OCI-LY3 (cell line): Measurements from ENCODE around the gene MAP4.

Experiments
- H2AFZ ChIP-seq: fragments of 200-600, 300-600 bp; shearing (Covaris generic); 2 replicates; pipeline ENCODE4 v1.6.0; 2014; ENCODE audit warnings: antibody characterized with exemption, low read depth, low read length
- H3K27ac ChIP-seq: fragments of 200-600, 300-600 bp; sonication (generic); 2 replicates; pipeline ENCODE4 v1.5.1; 2014; ENCODE audit warnings: mild to moderate bottlenecking, low read length, moderate library complexity, mixed read lengths
- H3K27me3 ChIP-seq: fragments of 200-600, 300-600 bp; sonication (generic); 2 replicates; pipeline ENCODE4 v1.6.1; 2014; ENCODE audit warnings: low read depth, low read length, mixed read lengths
- H3K36me3 ChIP-seq: fragments of 200-600, 300-600 bp; sonication (generic); replicated peaks from 2 replicates; pipeline ENCODE3; 2014; ENCODE audit warnings: low read depth, low read length, mixed read lengths
- H3K4me1 ChIP-seq: fragments of 300-600, 200-600 bp; sonication (generic); 2 replicates; pipeline ENCODE4 v1.6.1; 2014; ENCODE audit warnings: low read length, mixed read lengths
- H3K4me2 ChIP-seq: fragments of 200-600, 300-600 bp; sonication (generic); 2 replicates; pipeline ENCODE4 v1.6.1; 2014; ENCODE audit warnings: low read length, mixed read lengths
- H3K4me3 ChIP-seq: fragments of 300-600, 200-600 bp; sonication (generic); 2 replicates; pipeline ENCODE4 v1.5.1; 2014; ENCODE audit warnings: antibody characterized with exemption, mild to moderate bottlenecking, low read length, moderate library complexity
- H3K79me2 ChIP-seq: fragments of 300-600, 200-600 bp; shearing (Covaris generic); 2 replicates; pipeline ENCODE4 v1.6.1; 2014; ENCODE audit warnings: mild to moderate bottlenecking, low read length, mixed read lengths
- H3K9ac ChIP-seq: fragments of 300-600, 200-600 bp; shearing (Covaris generic); 2 replicates; pipeline ENCODE4 v1.6.0; 2014; ENCODE audit warnings: mild to moderate bottlenecking, low read length, moderate library complexity
- H3K9me3 ChIP-seq: fragments of 200-600, 300-600 bp; shearing (Covaris generic); 2 replicates; pipeline ENCODE4 v1.6.1; 2014; ENCODE audit warnings: low read length, mixed read lengths; ENCODE audit not compliant: insufficient read depth
- H4K20me1 ChIP-seq: fragments of 200-600, 300-600 bp; sonication (generic); 2 replicates; pipeline ENCODE4 v1.6.1; 2016; ENCODE audit warnings: low read length, mixed read lengths; ENCODE audit not compliant: insufficient read depth
- EZH2phosphoT487 ChIP-seq: fragments of 200-600 bp; shearing (Covaris generic); IDR thresholded peaks from 2 replicates; pipeline ENCODE4 v1.6.1; 2018; ENCODE audit warnings: antibody characterized with exemption, mixed run types, low read depth
- TF ChIP-seq, protein P1 (sequence below): fragments of 200-600, 300-600 bp; sonication (generic); IDR thresholded peaks from 2 replicates; pipeline ENCODE4 v1.5.1; 2014; ENCODE audit warnings: antibody characterized with exemption, low read length, low read depth

Gene MAP4

DNA sequence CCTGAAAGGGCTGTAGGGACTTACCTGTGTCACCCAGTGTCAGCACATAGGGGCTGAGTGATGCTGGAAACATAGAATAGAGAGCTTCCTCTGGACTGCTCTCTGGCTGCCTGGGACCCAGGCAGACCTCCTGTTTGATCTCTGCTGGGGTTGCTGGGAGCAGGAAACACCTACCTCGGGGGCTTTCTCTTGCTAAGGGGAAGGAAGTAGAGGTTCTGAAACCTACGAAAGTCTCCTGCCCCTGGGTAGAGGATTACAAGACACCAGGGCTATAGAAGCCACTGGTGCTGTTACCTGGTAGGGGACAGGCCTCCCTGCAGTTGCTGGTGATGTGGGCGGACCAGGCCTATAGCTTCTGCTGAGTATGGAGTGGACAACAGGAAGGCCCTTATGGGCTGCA is 131.6 kb downstream of the MAP4 start:
- Histone ChIP-seq H3K36me3 (peaks cover 21% of the 10 kb centered on the region), H3K27ac (no peak overlapping the region), H3K4me1 (peaks cover 6% of the 10 kb centered on the region; the same call in 1 of the 2 replicates), H3K4me3 (no peak overlapping the region), H3K79me2 (no peaks in the 10 kb centered on the region), H3K9me3 (no peaks in the 10 kb centered on the region), H3K4me2 (no peak overlapping the region), H4K20me1 (no peaks in the 10 kb centered on the region), H3K27me3 (no peaks in the 10 kb centered on the region), H2AFZ (no peak overlapping the region), H3K9ac (no peak overlapping the region)
- no peak for TF ChIP-seq EZH2phosphoT487
- TF ChIP-seq, protein P1, sequence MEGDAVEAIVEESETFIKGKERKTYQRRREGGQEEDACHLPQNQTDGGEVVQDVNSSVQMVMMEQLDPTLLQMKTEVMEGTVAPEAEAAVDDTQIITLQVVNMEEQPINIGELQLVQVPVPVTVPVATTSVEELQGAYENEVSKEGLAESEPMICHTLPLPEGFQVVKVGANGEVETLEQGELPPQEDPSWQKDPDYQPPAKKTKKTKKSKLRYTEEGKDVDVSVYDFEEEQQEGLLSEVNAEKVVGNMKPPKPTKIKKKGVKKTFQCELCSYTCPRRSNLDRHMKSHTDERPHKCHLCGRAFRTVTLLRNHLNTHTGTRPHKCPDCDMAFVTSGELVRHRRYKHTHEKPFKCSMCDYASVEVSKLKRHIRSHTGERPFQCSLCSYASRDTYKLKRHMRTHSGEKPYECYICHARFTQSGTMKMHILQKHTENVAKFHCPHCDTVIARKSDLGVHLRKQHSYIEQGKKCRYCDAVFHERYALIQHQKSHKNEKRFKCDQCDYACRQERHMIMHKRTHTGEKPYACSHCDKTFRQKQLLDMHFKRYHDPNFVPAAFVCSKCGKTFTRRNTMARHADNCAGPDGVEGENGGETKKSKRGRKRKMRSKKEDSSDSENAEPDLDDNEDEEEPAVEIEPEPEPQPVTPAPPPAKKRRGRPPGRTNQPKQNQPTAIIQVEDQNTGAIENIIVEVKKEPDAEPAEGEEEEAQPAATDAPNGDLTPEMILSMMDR = no peak

DNA sequence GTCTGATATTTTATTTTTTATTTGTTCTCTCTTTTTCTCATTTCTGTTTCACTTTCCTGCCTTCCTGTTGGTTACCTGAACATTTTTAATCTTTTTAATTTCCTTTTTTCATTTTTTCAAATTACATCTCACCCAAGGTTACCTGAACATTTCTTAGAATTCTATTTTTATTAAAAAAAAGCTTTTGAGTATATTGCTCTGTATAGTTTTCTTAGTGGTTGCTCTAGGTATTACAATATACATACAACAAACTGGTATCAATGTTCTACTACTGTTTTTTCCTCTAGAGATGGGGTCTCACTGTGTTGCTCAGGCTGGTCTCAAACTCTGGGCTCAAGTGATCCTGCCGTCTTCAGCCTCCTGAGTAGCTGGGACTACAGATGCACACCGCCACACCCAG is 133.9 kb downstream of the MAP4 start:
- Histone ChIP-seq H3K27ac (no peak overlapping the region), H3K9me3 (no peaks in the 10 kb centered on the region), H2AFZ (no peak overlapping the region), H3K4me1 (peaks cover 6% of the 10 kb centered on the region; the same call in 1 of the 2 replicates), H4K20me1 (no peaks in the 10 kb centered on the region), H3K36me3 (peaks cover 15% of the 10 kb centered on the region), H3K4me3 (no peak overlapping the region), H3K27me3 (no peaks in the 10 kb centered on the region), H3K9ac (no peak overlapping the region), H3K79me2 (no peaks in the 10 kb centered on the region), H3K4me2 (no peak overlapping the region)
- TF ChIP-seq, protein P1 = no peak
- TF ChIP-seq EZH2phosphoT487 = no peak

DNA sequence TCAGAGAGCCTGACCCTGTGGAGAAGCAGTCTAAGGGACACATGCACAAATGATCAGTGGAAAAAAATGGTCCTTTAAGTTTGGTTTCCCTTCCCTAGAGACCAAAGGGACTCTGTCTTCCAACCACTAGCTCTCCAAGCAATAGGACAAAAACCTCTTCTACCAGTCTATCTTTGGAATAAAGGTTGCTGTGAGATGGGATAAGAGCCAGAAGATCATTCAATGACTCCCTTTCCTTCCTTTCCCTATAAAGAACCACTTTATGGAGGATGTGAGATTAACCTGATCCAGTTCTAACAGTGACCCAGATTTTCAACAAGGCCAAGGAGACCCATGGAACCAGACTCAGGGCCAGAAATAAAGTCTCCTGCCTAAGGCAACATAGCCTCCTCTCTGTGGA is 138.5 kb downstream of the MAP4 start:
- Histone ChIP-seq H3K27ac (no peak overlapping the region), H3K4me1 (no peaks in the 10 kb centered on the region), H4K20me1 (no peaks in the 10 kb centered on the region), H3K36me3 (peaks cover 2% of the 10 kb centered on the region), H3K79me2 (no peaks in the 10 kb centered on the region), H3K9ac (no peak overlapping the region), H3K27me3 (no peaks in the 10 kb centered on the region), H3K4me3 (no peak overlapping the region), H3K9me3 (no peaks in the 10 kb centered on the region), H3K4me2 (no peak overlapping the region), H2AFZ (no peak overlapping the region)
- TF ChIP-seq, protein P1 = no peak
- no peak for TF ChIP-seq EZH2phosphoT487

DNA sequence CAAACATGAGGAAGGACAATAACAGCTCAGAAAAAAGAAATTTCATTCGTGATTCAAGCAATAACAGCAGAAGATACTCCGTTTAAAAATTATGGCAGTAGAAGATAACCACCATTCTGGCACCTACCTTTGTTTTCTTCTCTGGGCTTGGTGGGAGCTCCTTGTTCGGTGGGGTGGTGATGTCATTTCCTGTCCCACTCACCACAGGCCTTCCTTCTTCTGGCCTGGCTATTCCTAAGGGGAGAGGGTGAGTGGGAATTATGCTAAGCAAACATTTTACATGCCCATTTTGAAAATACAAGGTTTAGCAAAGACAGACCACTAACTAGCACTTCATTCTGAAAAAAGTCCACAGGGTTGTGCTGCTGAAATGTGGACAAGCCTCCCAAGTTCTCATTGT is 138.9 kb downstream of the MAP4 start:
- no peak overlapping the region for H3K4me2 ChIP-seq
- TF ChIP-seq, protein P1 = no peak
- no peak for TF ChIP-seq EZH2phosphoT487
- H3K27me3 ChIP-seq = no peaks in the 10 kb centered on the region
- H3K9me3 ChIP-seq = no peaks in the 10 kb centered on the region
- H2AFZ ChIP-seq = no peak overlapping the region
- H3K79me2 ChIP-seq = no peaks in the 10 kb centered on the region
- H3K4me1 ChIP-seq = no peaks in the 10 kb centered on the region
- H3K4me3 ChIP-seq = no peak overlapping the region
- no peak overlapping the region for H3K27ac ChIP-seq
- H3K9ac ChIP-seq = no peak overlapping the region
- H3K36me3 ChIP-seq = peaks cover 2% of the 10 kb centered on the region
- H4K20me1 ChIP-seq = no peaks in the 10 kb centered on the region
